SHP77 treated with DMSO at 0.1 percent for 48 hours (cell line): ENCODE data around the gene AIG1.
"Not testable (repeated sequence)": the region's sequence is repeated elsewhere in the genome, so short reads cannot be mapped to it uniquely, and the experiment has no call there.

Experiments
- DNase-seq: peaks from one replicate; lab custom pipeline; 2025; lab: John Stamatoyannopoulos, UW

Gene AIG1

GRCh38 chr6:143276436-143276835 is 215.7 kb downstream of the AIG1 start:
- no peak for DNase-seq

- DNase-seq, result no peak
Measured at GRCh38 chr6:143279385-143279784, 218.7 kb downstream of the AIG1 start.

DNA sequence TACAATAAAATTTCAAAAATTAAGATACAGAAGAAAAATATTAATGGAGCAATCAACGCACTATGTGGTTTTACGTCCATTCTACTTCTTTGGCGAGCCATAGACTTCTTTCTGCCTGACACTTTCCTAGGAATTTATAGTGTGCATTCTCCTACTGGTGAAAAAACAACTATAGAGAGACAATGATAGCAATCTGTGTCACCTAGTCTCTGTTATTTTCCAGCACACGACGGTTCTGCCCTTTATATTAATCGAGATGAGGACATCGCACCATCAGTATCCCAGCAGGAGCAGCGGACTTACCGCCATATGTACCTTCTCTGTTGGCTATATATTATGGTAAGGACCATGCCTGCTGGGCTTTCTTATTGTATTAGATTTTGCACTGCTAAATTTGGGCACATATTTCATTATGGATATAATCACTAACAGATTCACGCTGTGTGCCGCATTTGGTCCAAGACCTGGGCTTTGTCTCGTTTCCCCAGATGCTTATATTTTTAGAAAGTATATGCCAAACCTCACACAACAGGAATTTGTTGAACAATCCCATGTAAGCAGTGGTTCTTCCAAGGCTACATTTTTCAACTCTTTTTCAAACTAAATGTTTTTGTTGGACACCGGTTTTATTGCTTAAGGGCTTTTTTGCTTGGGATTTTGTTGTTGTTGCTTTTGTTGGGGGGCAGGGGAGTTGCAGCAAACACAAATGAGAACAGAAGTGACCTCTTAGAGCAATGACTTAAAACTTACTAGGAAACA is 223.4 kb downstream of the AIG1 start:
- DNase-seq, result no peak

DNA sequence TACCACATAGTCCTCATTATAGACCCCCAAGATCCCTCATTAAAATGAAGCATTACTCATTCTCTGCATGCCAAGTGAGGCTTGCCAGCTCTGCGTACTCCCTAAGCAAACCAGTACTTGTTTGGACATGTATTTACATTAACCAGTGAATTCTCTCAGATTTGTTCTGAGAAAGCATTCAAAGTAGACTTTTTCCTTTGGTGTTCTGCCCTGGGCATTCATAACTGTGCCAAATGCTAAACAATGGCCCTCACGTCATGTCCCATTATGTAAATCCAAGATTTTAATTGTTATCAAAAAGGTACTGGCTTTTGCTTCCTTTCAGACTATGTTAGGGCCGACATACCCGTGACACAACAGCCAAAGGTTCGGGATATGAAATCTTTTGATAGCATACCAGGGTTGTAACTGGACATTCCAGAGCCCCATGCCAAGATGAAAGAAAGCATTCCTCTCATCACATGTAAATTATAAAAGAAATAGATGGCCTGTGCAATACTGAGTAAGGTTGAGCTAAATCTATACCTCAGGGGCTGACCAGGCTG is 225.6 kb downstream of the AIG1 start:
- DNase-seq, result no peak

GRCh38 chr6:143288923-143289322 is 228.2 kb downstream of the AIG1 start:
- no peak for DNase-seq

DNA sequence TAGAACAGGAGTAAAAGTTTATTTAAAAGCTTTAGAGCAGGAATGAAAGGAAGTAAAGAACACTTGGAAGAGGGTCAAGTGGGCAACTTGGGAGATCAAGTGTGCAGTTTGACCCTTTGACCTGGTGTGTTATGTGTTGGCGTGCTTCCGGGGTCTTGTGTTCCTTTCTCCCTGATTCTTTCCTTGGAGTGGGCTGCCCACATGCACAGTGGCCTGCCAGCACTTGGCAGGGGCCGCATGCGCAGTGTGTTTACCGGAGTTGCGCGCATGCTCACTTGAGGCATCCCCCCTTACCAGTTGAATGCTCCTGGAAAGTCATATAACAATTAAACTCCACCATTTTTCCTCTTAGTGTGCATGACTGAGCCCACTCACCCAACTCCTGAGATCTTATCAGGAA is 229.5 kb downstream of the AIG1 start:
- no peak for DNase-seq

DNA sequence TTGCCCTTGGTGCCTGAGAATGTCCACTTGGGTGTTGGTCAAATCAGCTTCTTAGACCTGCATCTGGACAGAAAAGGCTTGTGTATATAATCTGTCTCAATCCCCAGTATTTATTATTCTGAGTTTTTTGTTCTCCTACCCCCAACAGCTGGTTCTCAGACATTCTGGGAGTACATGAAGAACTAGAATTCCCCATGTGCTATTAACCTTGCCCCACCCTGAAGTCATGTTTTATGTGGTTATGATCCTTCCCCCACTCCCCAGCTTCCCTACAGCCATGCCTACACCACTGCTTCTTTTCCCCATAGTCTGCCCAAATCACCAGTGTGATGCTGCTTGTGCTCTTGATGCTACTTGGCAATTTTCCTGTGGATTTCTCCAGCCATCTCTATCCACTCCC is 232.8 kb downstream of the AIG1 start:
- DNase-seq, result no peak

DNA sequence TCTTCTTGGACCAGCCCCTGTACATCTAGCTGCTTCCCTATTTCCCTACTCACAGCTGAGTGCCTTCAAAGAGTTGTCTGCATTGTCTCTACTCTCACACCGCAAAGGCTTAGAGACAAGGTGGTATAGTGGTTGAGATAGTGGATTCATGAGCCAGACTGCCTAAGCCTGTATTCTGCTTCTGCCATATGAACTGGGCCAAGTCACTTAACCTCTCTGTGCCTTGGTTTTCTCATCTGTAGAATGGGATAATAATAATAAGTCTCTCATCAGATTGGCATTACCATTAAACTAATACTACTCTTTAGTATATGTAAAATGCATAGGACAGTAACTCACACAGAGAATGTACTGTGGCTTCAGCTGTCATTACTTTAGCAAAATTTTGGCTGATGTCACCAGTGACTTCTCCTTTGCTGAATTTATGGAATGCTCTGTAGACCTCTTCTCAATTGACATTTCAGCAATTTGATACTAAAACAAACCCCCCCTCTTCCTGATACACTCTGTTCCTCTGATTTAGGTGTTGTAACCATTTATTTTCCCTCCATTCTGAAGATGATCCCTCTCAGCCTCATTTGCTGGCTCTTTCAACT is 233.7 kb downstream of the AIG1 start:
- no peak for DNase-seq

DNA sequence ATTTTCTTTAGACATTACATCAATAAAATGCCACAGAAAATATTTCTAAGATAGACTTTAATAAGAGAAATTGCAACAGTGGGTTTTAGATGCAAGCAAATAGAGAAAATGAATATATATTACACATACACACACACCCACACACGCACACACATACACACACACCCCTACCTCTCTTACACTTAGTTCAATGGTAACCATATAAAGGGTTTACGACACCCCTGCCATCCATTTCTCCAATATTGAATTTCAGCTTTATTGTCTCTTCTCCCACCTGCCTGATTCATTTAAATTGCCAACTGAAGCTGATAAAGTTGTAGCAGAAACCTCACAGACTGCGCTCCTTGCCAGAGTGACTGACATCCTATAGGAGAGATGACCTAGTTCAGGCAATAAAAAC is 235.2 kb downstream of the AIG1 start:
- DNase-seq, result no peak

DNA sequence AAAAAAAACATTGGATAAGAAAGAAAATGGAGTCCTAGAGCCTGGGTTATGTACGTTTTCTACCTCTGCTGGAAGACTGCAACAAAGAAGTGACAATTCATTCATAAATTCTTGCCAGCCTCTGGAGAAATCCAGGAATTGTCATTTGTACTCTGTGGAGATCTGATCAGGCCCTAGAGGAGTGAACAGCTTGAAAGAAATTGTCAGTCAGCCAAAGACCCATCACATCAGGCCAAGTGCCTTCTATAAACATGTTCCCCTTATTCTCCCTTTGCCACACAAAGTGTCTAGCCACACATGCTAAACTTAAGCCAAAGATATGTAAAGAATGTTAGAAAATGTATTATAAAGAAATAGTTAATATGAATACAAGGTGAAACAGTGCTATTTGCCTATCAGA is 237.4 kb downstream of the AIG1 start:
- DNase-seq, result no peak

- no peak for DNase-seq
Measured at GRCh38 chr6:143299253-143300166, 238.8 kb downstream of the AIG1 start.

DNA sequence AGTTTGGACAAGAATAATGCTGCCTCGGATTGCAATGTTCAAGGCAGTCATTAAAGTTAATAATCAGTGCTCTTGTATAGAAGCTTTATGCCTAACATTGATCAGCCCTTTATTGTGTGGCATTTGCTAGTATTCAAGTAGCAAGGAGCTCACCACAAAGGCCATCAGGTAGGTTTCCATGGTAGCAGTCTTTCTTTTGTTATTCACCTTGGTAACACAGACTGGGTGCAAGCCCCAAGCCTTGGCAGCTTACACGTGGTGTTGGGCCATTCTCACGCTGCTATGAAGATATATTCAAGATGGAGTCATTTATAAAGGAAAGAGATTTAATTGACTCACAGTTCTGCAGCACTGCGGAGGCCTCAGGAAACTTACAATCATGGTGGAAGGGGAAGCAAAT is 240.5 kb downstream of the AIG1 start:
- no peak for DNase-seq

GRCh38 chr6:143307760-143308159 is 247.1 kb downstream of the AIG1 start:
- DNase-seq, result not testable (repeated sequence)

DNA sequence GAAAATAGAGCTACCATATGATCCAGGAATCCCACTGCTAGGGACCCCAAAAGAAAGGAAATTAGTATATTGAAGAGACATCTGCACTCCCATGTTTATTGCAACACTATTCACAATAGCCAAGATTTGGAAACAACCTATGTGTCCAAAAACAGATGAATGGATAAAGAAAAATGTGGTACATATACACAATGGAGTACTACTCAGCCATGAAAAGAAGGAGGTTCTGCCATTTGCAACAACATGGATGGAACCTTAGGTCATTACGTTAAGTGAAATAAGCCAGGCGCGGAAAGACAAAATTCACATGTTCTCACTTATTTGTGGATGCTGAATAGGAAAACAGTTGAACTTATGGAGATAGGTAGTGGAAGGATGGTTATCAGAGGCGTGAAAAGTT is 252.5 kb downstream of the AIG1 start:
- no peak for DNase-seq

DNA sequence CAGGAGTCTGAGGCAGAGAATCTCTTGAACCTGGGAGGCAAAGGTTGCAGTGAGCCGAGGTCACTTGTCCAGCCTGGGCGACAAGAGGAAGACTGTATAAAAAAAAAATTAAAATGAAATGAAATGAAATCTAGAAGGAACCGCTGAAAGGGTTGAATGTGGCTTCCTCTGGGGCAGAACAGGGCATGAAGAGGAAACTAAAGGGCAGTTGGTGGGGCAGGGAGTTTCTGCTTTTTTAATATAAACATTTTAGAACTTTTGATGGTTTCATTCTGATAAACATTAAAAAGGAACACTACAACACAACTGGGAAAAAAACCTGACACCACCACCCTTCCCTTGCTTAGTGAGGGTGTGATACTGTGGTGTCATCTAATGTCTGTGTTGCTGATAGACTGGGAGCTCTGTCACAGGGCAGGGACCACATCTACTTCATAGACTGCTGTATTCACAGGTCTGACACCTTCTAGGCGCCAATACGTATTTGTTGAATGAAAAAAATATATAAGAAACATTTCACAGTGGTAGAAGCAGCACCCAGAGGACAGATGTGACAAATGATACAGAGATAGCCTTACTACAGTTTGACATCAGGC is 260.9 kb downstream of the AIG1 start:
- no peak for DNase-seq

GRCh38 chr6:143322386-143322785 is 261.7 kb downstream of the AIG1 start:
- DNase-seq, result no peak

GRCh38 chr6:143323729-143324470 is 263.2 kb downstream of the AIG1 start:
- no peak for DNase-seq

- DNase-seq, result no peak
Measured at GRCh38 chr6:143325379-143326140, 264.9 kb downstream of the AIG1 start.

DNA sequence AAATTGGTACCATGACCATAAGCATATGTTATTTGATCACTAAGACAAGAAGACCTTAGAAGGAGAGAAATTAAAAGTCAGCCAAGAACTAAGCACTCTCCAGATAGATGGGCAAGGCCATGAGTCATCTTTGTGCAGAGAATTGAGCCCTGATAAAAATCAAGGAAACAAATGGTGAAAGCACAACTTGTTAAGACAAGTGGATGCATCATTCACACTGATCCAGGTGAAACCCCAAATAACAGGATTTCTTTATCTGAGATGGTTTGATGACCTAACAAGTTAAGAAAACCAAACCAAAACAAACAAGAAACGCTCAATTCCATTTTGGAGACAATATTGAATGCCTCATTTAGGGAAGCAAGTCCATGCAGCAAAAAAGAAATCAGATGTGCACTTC is 268.2 kb downstream of the AIG1 start:
- no peak for DNase-seq

DNA sequence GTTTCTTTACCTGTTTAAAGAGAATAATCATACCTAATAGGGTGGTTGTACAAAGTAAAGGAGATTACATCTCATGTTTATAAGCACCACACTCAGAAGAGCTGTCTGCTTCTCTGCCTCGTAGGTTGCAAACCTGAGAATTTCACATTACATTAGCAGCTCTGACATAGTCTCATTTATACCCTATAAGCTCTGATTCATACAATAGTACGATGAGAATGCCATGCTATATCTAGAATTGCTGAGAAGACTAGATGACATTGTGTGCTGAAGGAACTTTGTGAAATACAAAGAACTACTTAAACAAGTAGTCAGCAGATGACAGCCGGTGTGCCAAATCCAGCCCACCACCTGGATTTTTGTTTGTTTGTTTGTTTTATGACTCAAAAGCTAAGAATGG is 268.6 kb downstream of the AIG1 start:
- DNase-seq, result no peak

DNA sequence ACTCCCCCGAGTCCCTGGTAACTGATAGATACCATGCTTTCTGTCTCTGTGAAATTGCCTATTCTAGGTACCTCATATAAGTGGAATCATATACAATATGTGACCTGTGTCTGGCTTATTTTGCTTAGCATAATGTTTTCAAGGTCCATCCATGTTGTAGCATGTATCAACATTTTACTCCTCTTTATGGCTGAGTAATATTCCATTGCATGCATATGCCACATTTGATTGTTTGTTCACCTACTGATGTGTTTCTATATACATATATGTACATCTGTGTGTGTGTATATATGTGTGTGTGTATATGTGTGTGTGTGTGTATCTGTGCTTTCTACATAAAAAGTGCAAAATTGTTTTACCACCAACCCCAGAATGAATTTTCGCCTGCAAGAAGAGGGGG is 270.7 kb downstream of the AIG1 start:
- no peak for DNase-seq
